Body of pancreas (tissue), 4 donors: ENCODE data around the gene SHANK1. TPM values are rescaled to one million over a fixed set of nuclear protein-coding genes. Genes with fewer than 3 reads are reported as not detected.
A peak's percentile ranks its signal among the peaks of the same experiment; 100 is the strongest.

ENCODE experiments used
- ATAC-seq: fragments of 150-250 bp; one replicate; pipeline ENCODE4 v1.9.1; 2016
- DNase-seq, 4 donors: peaks; one replicate each; pipeline ENCODE4 v3.0.0-alpha.2; 2019
- H3K27ac ChIP-seq, 4 donors: fragments of 200-600 bp; sonication (generic); 1 replicate in 3 of 4; 2 replicates in 1 of 4; pipeline versions ENCODE4 v1.5.1 to v1.6.1; 2016 to 2019; ENCODE audit warnings: mild to moderate bottlenecking in 1 of 4, mixed read lengths in 1 of 4, moderate library complexity in 1 of 4
- H3K27me3 ChIP-seq, 2 donors: fragments of 200-600 bp; sonication (generic); one replicate each; pipeline ENCODE4 v1.6.0; 2016; ENCODE audit warnings: mild to moderate bottlenecking in 1 of 2
- H3K36me3 ChIP-seq, 2 donors: fragments of 200-600 bp; sonication (generic); replicated peaks in 1 of 2; 2 replicates each; pipeline ENCODE4 v1.5.1; 2016; ENCODE audit warnings: low read depth in 2 of 2; ENCODE audit not compliant: insufficient read depth in 1 of 2
- H3K4me1 ChIP-seq: fragments of 200-600 bp; sonication (generic); one replicate; pipeline ENCODE4 v1.6.0; 2016
- H3K4me3 ChIP-seq, 2 donors: fragments of 200-600 bp; sonication (generic); 1 replicate in 1 of 2; 2 replicates in 1 of 2; pipeline ENCODE4 v1.5.1; 2016 to 2019
- H3K9me3 ChIP-seq, 3 donors: fragments of 200-600 bp; sonication (generic); 1 replicate in 2 of 3; 2 replicates in 1 of 3; pipeline ENCODE4 v1.5.1; 2016
- CTCF ChIP-seq, 7 experiments: fragments of 450-650 bp in 4 of 7; fragments of 200-600 bp in 3 of 7; sonication (generic) in 3 of 7; IDR thresholded peaks; one replicate each; pipeline ENCODE4 v1.5.1; 2016 to 2019; ENCODE audit warnings: antibody characterized with exemption in 7 of 7
- POLR2A ChIP-seq, 3 donors: fragments of 450-650 bp; IDR thresholded peaks; one replicate each; pipeline ENCODE4 v1.6.1; 2016; ENCODE audit warnings: antibody characterized with exemption in 3 of 3, mild to moderate bottlenecking in 2 of 3
- WGBS, 2 donors: methylation state at CpG; one replicate each; pipeline ENCODE4 v1.1.5; 2017; 5-methylcytosine and 5-hydroxymethylcytosine counted together
- intact Hi-C: fragments of 100-400 bp; cut with DNase I; formaldehyde crosslinking; loops from one replicate; pipeline ENCODE4 v1.15.1; 2023
- total RNA-seq, 2 donors: library from RNA; depleted of rRNA; stranded (reverse); fragments of >200 nt; gene quantifications; one replicate each; pipeline ENCODE4 v1.1.0, GENCODE V29; 2016

Gene SHANK1
- total RNA-seq, 2 donors from 2014 or later: 0.26 to 2.3 TPM

GRCh38 chr19:50706387-50706786 lies 13.2 kb downstream of the SHANK1 start:
- no peak for DNase-seq
- no peaks in the 10 kb centered on the region for H3K36me3 ChIP-seq
- intact Hi-C loops: no loop called here
- TF ChIP-seq POLR2A (IDR thresholded peaks at IDR 0.05): no peak
- no peak for TF ChIP-seq CTCF (IDR thresholded peaks at IDR 0.05)
- H3K27ac ChIP-seq: no peak overlapping the region
- no peak for ATAC-seq
- no peak overlapping the region for H3K4me3 ChIP-seq
- H3K4me1 ChIP-seq: no peaks in the 10 kb centered on the region
- 63 to 68% methylated on average over 5 of the region's 5 CpGs for WGBS, 2 donors
- H3K9me3 ChIP-seq: no peaks in the 10 kb centered on the region
- peaks cover 0 to 11% of the 10 kb centered on the region in 2 donors for H3K27me3 ChIP-seq

GRCh38 chr19:50705422-50706019 lies 14.1 kb downstream of the SHANK1 start:
- ATAC-seq (no peak), DNase-seq (no peak)
- Histone ChIP-seq H3K4me1 (no peaks in the 10 kb centered on the region), H3K27me3 (peaks cover 0 to 11% of the 10 kb centered on the region in 2 donors), H3K4me3 (no peak overlapping the region), H3K9me3 (no peaks in the 10 kb centered on the region), H3K36me3 (no peaks in the 10 kb centered on the region), H3K27ac (no peak overlapping the region)
- TF ChIP-seq CTCF (IDR thresholded peaks at IDR 0.05) (peak in 6 of 7 experiments; percentile 19 to 50 (median 40)), POLR2A (IDR thresholded peaks at IDR 0.05) (no peak)
- intact Hi-C loops: no loop called here
- WGBS, 2 donors: 23 to 42% methylated on average over 9 of the region's 9 CpGs

DNA sequence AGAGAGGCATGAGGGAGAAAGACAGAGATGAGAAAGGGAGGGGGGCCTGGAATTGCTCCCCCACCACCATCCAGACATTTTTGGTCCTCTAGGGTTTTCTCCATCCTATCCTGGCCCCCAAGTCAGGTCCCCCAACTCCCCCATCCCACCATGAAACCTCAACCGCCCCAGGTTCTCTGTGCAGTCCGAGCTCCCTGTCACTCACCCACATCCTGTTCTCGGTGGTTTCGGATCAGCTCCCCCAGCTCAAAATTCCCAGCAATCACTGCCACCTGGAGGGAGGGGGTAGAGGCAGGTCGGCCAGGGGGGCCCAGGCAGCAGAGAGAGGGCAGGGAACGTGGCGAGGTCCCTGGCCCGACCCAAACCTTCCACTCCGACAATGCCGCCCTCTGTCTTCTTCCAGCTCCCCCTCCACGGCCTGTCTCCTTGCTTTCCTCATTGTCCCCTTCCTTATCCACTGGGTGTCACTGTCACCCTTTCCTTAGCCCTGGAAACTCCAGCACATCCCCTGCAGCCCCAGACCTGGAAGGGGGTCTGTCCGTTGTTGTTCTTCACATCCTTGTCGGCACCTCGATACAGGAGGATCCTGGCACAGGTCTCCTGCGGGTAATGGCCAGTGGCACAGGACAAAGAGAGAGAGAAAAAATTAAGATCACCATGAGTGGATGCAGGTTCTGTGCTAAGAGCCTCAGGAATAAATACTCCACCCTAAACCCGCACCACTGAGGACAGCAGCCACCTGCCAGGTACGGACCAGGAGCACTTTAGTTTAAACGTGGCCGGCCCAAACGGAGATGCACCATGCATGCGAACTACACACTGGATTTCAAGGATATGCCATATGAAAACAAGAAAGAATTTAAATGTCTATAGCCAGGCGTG lies 15.4 kb downstream of the SHANK1 start:
- 16 to 17% methylated on average over 21 to 22 of the region's 22 CpGs for WGBS, 2 donors
- intact Hi-C loops: no loop called here
- no peak for DNase-seq

DNA sequence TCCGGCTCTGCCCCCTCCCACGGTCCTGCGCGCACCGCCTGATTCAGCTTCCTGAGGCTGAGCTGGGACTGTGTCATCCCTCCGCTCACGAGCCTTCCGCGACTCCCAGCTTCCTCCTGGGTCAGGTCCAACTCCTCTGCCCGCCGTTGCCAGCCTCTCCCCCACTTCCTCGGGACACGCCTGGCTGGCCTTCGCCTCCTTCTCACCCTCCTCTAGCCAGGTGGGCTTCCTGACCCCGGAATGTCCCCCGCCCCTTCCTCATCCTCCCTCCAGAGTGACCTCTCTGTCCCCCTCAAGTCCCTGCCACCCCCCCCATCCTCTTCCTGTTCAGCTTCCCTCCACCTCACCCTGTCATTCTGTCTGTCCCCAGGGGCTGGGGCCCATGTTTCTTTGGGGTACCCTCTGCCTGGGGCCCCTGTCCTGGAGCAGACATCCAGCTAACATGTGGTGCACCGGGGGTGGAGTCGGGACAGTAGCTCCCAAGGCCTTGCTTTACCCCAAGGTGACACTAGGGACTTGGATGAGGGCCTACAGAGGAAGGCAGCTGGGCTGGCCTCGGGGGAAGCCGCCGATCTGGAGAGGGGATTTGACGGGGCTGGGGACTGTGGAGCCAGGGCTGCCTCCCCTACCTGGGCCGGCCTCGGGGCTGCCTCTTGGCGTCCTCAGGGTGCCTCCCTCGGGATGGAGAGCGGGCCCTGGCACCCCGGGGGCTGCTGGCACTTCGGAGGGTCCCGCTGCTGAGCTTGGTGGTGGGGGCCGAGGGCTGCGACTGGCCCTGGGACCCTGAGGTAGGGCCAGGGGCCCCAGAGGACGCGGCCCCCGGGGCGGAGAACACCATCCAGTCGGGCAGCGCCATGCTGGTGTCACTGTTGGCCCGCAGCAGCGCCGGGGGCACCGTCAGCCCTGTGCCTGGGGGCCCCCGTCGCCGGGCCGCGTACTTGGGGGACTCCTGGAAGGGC lies 16.5 kb downstream of the SHANK1 start:
- no peaks in the 10 kb centered on the region for H3K9me3 ChIP-seq
- intact Hi-C loops: no loop called here
- peaks cover 0 to 11% of the 10 kb centered on the region in 2 donors for H3K27me3 ChIP-seq
- no peak for DNase-seq
- 52% methylated on average over 27 to 36 of the region's 47 CpGs for WGBS, 2 donors
- no peak overlapping the region for H3K27ac ChIP-seq
- ATAC-seq: no peak
- H3K4me1 ChIP-seq: no peaks in the 10 kb centered on the region
- TF ChIP-seq CTCF (IDR thresholded peaks at IDR 0.05): no peak
- no peak for TF ChIP-seq POLR2A (IDR thresholded peaks at IDR 0.05)
- H3K36me3 ChIP-seq: no peaks in the 10 kb centered on the region
- H3K4me3 ChIP-seq: no peak overlapping the region

More for the DNA sequence above, 15.4 kb downstream of the SHANK1 start:
- Histone ChIP-seq H3K27me3 (peaks cover 0 to 11% of the 10 kb centered on the region in 2 donors), H3K9me3 (no peaks in the 10 kb centered on the region), H3K4me3 (no peak overlapping the region), H3K36me3 (no peaks in the 10 kb centered on the region), H3K4me1 (no peaks in the 10 kb centered on the region), H3K27ac (no peak overlapping the region)
- TF ChIP-seq CTCF (IDR thresholded peaks at IDR 0.05): peak in 2 of 7 experiments; percentile 4 to 17
- TF ChIP-seq POLR2A (IDR thresholded peaks at IDR 0.05): no peak
- ATAC-seq: no peak
